GM23338 (cell line): ENCODE data around the gene RAET1G. TPM values are rescaled to one million over a fixed set of nuclear protein-coding genes. Genes with fewer than 3 reads are reported as not detected.
"Not testable (repeated sequence)": the region's sequence is repeated elsewhere in the genome, so short reads cannot be mapped to it uniquely, and the experiment has no call there.

ENCODE experiments used
- ATAC-seq: fragments of 200-7000 bp; cut with Tn5 transposase; 3 replicates; pipeline ENCODE4 v1.9.1; 2020
- DNase-seq: peaks from one replicate; pipeline ENCODE4 v3.0.0-alpha.2; 2015; ENCODE audit warnings: low spot score
- H2AFZ ChIP-seq: fragments of 200-600 bp; sonication (generic); 2 replicates; pipeline ENCODE4 v1.8.0; 2016; ENCODE audit warnings: antibody characterized with exemption, mild to moderate bottlenecking, moderate library complexity
- H3F3A ChIP-seq: fragments of 200-600 bp; sonication (generic); replicated peaks from 2 replicates; pipeline ENCODE4 v1.8.0; 2017; ENCODE audit warnings: antibody characterized with exemption, mixed run types, low read depth
- H3K27ac ChIP-seq: fragments of 200-600 bp; sonication (generic); 2 replicates; pipeline ENCODE4 v1.6.1; 2016; ENCODE audit warnings: low read depth
- H3K27me3 ChIP-seq: fragments of 200-600 bp; sonication (generic); 2 replicates; pipeline ENCODE4 v1.8.0; 2016; ENCODE audit warnings: mild to moderate bottlenecking, mixed run types, moderate library complexity; ENCODE audit not compliant: insufficient read depth
- H3K36me3 ChIP-seq: fragments of 200-600 bp; sonication (generic); 2 replicates; pipeline ENCODE4 v1.8.0; 2016; ENCODE audit warnings: mild to moderate bottlenecking; ENCODE audit not compliant: insufficient read depth
- H3K4me1 ChIP-seq: fragments of 200-600 bp; sonication (generic); 2 replicates; pipeline ENCODE4 v1.8.0; 2016; ENCODE audit warnings: mild to moderate bottlenecking, moderate library complexity; ENCODE audit not compliant: insufficient read depth
- H3K4me2 ChIP-seq: fragments of 200-600 bp; sonication (generic); 2 replicates; pipeline ENCODE4 v1.7.1; 2017; ENCODE audit warnings: mixed run types
- H3K4me3 ChIP-seq: fragments of 200-600 bp; sonication (generic); 2 replicates; pipeline ENCODE4 v1.6.1; 2016; ENCODE audit warnings: mixed run types
- H3K79me2 ChIP-seq: fragments of 200-600 bp; sonication (generic); replicated peaks from 2 replicates; pipeline ENCODE4 v1.8.0; 2017; ENCODE audit warnings: mild to moderate bottlenecking; ENCODE audit not compliant: insufficient read depth
- H3K9me2 ChIP-seq: fragments of 200-600 bp; sonication (generic); 2 replicates; pipeline ENCODE4 v1.8.0; 2017; ENCODE audit not compliant: insufficient read depth
- H4K20me1 ChIP-seq: fragments of 200-600 bp; sonication (generic); replicated peaks from 2 replicates; pipeline ENCODE4 v1.8.0; 2017; ENCODE audit warnings: mild to moderate bottlenecking; ENCODE audit not compliant: insufficient read depth
- H3K27ac Mint-ChIP-seq: 2 replicates; pipeline ENCODE4 v1.8.0; 2020; ENCODE audit warnings: inconsistent platforms, mild to moderate bottlenecking, moderate library complexity, mixed read lengths
- H3K27me3 Mint-ChIP-seq: 3 replicates; pipeline ENCODE4 v1.8.0; 2022; ENCODE audit warnings: low read depth, mild to moderate bottlenecking, moderate library complexity, mixed read lengths, inconsistent platforms; ENCODE audit not compliant: insufficient read depth, poor library complexity
- H3K36me3 Mint-ChIP-seq: 3 replicates; pipeline ENCODE4 v1.8.0; 2021; ENCODE audit warnings: low read depth, mild to moderate bottlenecking, inconsistent platforms, moderate library complexity, mixed read lengths
- H3K4me1 Mint-ChIP-seq: 3 replicates; pipeline ENCODE4 v1.8.0; 2020; ENCODE audit warnings: mild to moderate bottlenecking, inconsistent platforms, mixed read lengths
- H3K4me3 Mint-ChIP-seq: 3 replicates; pipeline ENCODE4 v1.8.0; 2021; ENCODE audit warnings: moderate library complexity, mild to moderate bottlenecking, inconsistent platforms, mixed read lengths
- H3K9me3 Mint-ChIP-seq: 3 replicates; pipeline ENCODE4 v1.8.0; 2020; ENCODE audit warnings: moderate library complexity, mild to moderate bottlenecking, inconsistent platforms, mixed read lengths
- CREB1 ChIP-seq: fragments of 250-450 bp; sonication (Bioruptor Pico); IDR thresholded peaks from 2 replicates; pipeline ENCODE4 v1.5.0; 2020; ENCODE audit warnings: low read depth, mild to moderate bottlenecking, moderate library complexity
- EZH2 ChIP-seq: fragments of 200-600 bp; sonication (generic); IDR thresholded peaks from one replicate; pipeline ENCODE4 v1.8.0; 2017; ENCODE audit warnings: antibody characterized with exemption, mild to moderate bottlenecking, low read depth; ENCODE audit not compliant: unreplicated experiment
- NANOG ChIP-seq: IDR thresholded peaks from 2 replicates; pipeline ENCODE4 v1.6.1; 2016; ENCODE audit warnings: antibody characterized with exemption, borderline replicate concordance
- STAT1 ChIP-seq: IDR thresholded peaks from one replicate; pipeline ENCODE4 v1.6.1; 2016; ENCODE audit warnings: antibody characterized with exemption; ENCODE audit not compliant: unreplicated experiment
- ZNF114 ChIP-seq: fragments of 250-450 bp; sonication (Bioruptor Pico); IDR thresholded peaks from 2 replicates; pipeline ENCODE4 v1.5.0; 2020; ENCODE audit warnings: mild to moderate bottlenecking, moderate library complexity
- ZNF331 ChIP-seq: fragments of 250-450 bp; sonication (Bioruptor Pico); IDR thresholded peaks from 2 replicates; pipeline ENCODE4 v1.5.0; 2020; ENCODE audit warnings: low read depth, mild to moderate bottlenecking, moderate library complexity
- polyA plus RNA-seq: library from polyadenylated mRNA; unstranded; fragments of >200 nt; fragmentation: Nextera tagmentation; extraction: Ambion mirVana; gene quantifications from 2 replicates; pipeline ENCODE4 v1.2.1, GENCODE V29; 2016
- total RNA-seq: library from RNA; depleted of rRNA; stranded (reverse); fragments of >200 nt; shearing (Covaris generic); gene quantifications from 2 replicates; pipeline ENCODE4 v1.2.3, GENCODE V29; 2014
- TF ChIP-seq, protein P1 (sequence below): IDR thresholded peaks from 2 replicates; pipeline ENCODE4 v1.6.1; 2016; ENCODE audit warnings: antibody characterized with exemption
- TF ChIP-seq, protein P2 (sequence below): IDR thresholded peaks from one replicate; pipeline ENCODE4 v1.6.1; 2018; ENCODE audit warnings: antibody characterized with exemption; ENCODE audit not compliant: unreplicated experiment

Gene RAET1G
- total and polyA plus RNA-seq, 2 experiments from 2014 or later: not detected

DNA sequence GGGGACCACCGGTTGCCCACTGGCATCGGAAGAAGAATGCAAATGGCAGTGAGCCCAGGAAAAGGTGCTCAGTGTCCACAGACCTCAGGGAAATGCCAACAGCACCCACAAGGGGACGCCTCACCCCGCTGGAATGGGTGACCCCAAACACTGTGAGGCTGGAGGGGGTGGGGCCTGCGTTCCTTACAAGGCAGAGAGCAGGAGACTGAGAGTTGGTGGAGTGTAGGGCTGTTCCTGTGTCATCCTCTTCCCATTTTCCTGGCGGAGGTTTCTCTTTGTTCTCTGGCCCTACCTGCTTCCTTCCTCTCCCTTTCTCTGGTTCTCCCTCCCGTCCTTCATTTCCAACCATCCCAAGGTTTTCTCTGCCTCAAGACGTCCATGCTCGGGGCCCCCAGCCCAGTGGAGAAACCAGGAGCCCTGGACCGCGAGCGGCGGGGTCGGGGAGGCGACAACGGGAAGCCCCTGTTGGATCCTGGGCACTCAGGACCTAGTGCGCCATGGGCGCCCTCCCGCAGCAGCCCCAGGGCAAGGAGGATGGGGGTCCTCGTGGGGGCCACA lies 15.2 kb upstream of the RAET1G start:
- not testable (repeated sequence) for DNase-seq, H3K27ac Mint-ChIP-seq, H3K79me2 ChIP-seq, H3K27ac ChIP-seq, H3F3A ChIP-seq, H3K9me2 ChIP-seq, H3K4me1 ChIP-seq, H3K36me3 Mint-ChIP-seq, H3K36me3 ChIP-seq, H3K9me3 Mint-ChIP-seq, H4K20me1 ChIP-seq
- peak; percentile 83 for ATAC-seq
- H3K4me2 ChIP-seq: peak overlapping the region; percentile 84
- TF ChIP-seq EZH2: peak; percentile 87
- H3K27me3 Mint-ChIP-seq: peaks cover 89% of the 10 kb centered on the region
- H3K4me3 Mint-ChIP-seq: peak overlapping the region; percentile 72
- peaks cover 11% of the 10 kb centered on the region for H3K4me1 Mint-ChIP-seq
- H2AFZ ChIP-seq: peak overlapping the region; percentile 88
- H3K27me3 ChIP-seq: peaks cover 94% of the 10 kb centered on the region
- peak overlapping the region; percentile 57 for H3K4me3 ChIP-seq

DNA sequence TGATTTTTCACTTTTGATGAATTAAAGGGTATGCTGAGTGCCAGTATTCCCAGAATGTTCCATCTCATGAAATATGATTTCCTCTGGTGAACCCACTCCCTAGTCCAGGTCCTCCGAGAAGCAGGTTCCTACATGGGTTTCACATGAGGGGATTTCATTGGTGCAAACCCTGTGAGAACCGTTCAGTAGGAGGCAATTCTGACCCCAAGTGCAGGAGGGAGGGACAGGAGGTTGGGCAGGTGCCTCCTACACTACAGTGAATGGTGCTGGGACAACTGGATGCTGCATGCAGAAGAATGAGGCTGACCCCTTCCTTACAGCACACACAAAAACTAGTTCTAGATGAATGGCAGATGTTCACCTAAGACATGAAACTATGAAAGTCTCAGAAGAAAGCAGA lies 13.8 kb upstream of the RAET1G start:
- Mint-ChIP-seq H3K4me1 (peaks cover 8% of the 10 kb centered on the region), H3K4me3 (no peak overlapping the region), H3K27ac (no peak overlapping the region), H3K36me3 (no peaks in the 10 kb centered on the region; the same call in 2 of the 3 replicates), H3K9me3 (peaks cover 2% of the 10 kb centered on the region; the same call in 2 of the 3 replicates), H3K27me3 (peaks cover 75% of the 10 kb centered on the region)
- Histone ChIP-seq H3K27me3 (peaks cover 85% of the 10 kb centered on the region), H3K4me3 (no peak overlapping the region), H3K36me3 (no peaks in the 10 kb centered on the region), H3K9me2 (no peaks in the 10 kb centered on the region), H4K20me1 (no peaks in the 10 kb centered on the region; the same call in 1 of the 2 replicates), H3K4me1 (peaks cover 8% of the 10 kb centered on the region; the same call in 1 of the 2 replicates), H3K27ac (no peak overlapping the region), H3F3A (no peaks in the 10 kb centered on the region), H3K4me2 (no peak overlapping the region), H3K79me2 (no peaks in the 10 kb centered on the region), H2AFZ (no peak overlapping the region)
- DNase-seq (no peak), ATAC-seq (no peak)
- TF ChIP-seq NANOG (no peak), EZH2 (no peak), CREB1 (no peak), STAT1 (no peak), ZNF114 (CRISPR knock-in tag) (no peak), ZNF331 (CRISPR knock-in tag) (no peak)
- TF ChIP-seq, protein P1, sequence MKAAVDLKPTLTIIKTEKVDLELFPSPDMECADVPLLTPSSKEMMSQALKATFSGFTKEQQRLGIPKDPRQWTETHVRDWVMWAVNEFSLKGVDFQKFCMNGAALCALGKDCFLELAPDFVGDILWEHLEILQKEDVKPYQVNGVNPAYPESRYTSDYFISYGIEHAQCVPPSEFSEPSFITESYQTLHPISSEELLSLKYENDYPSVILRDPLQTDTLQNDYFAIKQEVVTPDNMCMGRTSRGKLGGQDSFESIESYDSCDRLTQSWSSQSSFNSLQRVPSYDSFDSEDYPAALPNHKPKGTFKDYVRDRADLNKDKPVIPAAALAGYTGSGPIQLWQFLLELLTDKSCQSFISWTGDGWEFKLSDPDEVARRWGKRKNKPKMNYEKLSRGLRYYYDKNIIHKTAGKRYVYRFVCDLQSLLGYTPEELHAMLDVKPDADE: no peak
- TF ChIP-seq, protein P2, sequence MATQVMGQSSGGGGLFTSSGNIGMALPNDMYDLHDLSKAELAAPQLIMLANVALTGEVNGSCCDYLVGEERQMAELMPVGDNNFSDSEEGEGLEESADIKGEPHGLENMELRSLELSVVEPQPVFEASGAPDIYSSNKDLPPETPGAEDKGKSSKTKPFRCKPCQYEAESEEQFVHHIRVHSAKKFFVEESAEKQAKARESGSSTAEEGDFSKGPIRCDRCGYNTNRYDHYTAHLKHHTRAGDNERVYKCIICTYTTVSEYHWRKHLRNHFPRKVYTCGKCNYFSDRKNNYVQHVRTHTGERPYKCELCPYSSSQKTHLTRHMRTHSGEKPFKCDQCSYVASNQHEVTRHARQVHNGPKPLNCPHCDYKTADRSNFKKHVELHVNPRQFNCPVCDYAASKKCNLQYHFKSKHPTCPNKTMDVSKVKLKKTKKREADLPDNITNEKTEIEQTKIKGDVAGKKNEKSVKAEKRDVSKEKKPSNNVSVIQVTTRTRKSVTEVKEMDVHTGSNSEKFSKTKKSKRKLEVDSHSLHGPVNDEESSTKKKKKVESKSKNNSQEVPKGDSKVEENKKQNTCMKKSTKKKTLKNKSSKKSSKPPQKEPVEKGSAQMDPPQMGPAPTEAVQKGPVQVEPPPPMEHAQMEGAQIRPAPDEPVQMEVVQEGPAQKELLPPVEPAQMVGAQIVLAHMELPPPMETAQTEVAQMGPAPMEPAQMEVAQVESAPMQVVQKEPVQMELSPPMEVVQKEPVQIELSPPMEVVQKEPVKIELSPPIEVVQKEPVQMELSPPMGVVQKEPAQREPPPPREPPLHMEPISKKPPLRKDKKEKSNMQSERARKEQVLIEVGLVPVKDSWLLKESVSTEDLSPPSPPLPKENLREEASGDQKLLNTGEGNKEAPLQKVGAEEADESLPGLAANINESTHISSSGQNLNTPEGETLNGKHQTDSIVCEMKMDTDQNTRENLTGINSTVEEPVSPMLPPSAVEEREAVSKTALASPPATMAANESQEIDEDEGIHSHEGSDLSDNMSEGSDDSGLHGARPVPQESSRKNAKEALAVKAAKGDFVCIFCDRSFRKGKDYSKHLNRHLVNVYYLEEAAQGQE: no peak
